Right renal cortex interstitium (tissue), 3 donors: Measurements from ENCODE around the gene KRTAP10-4. TPM values are rescaled to one million over a fixed set of nuclear protein-coding genes. Genes with fewer than 3 reads are reported as not detected.
"Not testable (repeated sequence)": the region's sequence is repeated elsewhere in the genome, so short reads cannot be mapped to it uniquely, and the experiment has no call there.

ENCODE experiments used
- DNase-seq, 3 donors: peaks; one replicate each; pipeline ENCODE4 v3.0.0-alpha.2; 2013; ENCODE audit warnings: low read depth in 3 of 3, low spot score in 2 of 3
- polyA plus RNA-seq, 3 donors: library from polyadenylated mRNA; unstranded; fragments of 120-200 nt; gene quantifications; one replicate each; pipeline ENCODE4 v1.2.1, GENCODE V29; 2013; ENCODE audit not compliant: insufficient read length in 3 of 3

The KRTAP10-4 gene
- polyA plus RNA-seq, 3 donors = not detected

GRCh38 chr21:44596068-44596725, 22.7 kb downstream of the KRTAP10-4 start:
- DNase-seq = no peak

DNA sequence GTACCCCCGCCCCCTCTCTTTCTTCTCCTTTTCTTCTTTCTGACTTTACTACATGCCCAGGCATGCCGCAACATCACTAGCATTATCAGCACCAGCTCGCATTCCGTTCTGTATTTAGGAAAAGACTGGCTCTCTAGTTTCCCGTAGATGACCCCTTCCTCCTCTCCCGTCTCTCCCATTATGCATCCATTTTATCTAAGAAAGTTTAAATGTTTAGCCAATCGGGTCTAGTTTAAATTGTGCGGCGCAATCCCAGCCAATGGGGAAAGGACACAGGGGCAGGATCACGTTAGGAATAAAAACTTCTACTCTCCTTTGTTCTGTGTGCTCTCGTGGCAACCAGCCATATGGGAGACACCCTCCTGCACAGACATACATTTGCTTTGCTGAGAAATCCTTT, 24.5 kb downstream of the KRTAP10-4 start:
- DNase-seq = no peak

DNA sequence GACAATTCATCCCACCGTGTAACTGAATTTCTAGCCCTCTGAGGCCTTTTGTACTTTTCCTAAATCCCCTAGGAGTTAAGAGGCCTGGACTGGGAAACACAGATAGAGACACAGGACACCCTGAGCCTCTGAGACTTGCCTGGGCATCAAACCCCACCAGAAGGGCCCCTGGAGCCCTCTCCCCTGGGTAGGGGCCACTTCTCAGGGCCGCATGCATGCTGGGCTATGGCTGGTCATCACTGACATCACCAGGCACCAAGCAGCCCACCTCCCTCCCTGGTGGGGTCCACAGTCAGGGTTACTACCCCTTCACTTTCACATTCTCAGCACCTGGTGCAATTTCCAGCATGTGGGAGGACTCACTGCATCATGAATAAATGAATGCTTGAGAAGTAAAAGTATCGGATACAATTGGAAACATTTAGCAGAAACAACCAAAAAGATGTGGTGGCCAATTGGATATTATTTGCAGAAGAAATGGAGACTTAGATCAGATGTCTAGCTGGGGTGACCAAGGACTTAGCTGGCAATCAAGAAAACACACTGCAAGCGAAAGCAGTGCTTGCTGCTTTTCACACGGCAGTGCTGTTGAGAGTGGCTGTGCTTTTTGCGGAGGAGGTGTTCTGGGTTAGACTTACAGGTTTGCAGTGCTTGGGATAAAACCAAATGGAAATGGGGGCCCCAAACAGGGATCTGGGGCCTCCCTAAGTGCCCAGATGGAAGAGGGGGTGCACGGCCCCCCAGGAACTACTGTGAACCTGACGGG, 25.9 kb downstream of the KRTAP10-4 start:
- no peak for DNase-seq

DNA sequence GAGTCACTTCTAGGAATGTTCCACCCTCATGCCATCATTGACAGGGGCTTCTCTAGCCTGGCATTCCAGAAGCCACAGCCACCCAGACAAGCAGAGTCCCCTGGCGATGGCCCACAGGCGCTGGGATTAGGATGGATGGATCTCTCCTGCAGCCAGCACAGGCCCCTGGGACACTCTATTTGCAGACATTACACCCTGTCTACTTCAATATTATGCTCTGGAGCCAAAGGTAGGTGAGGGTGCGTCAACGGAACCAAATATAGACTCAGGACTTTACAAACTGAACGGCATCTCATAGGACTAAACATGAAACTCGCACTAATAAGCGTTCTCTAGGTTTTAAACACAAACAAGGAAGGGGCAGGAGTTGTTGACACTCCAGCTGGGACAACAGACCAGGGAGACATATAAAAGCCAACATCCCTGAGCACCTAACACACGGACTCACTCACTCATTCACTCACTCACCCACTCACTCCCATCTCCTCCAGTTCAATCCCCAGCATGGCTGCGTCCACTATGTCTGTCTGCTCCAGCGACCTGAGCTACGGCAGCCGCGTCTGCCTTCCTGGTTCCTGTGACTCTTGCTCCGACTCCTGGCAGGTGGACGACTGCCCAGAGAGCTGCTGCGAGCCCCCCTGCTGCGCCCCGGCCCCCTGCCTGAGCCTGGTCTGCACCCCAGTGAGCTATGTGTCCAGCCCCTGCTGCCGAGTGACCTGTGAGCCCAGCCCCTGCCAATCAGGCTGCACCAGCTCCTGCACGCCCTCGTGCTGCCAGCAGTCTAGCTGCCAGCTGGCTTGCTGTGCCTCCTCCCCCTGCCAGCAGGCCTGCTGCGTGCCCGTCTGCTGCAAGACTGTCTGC, 26.8 kb downstream of the KRTAP10-4 start, which contains the start of gene KRTAP10-7:
KRTAP10-7 (plus strand) TSS at position 480 of the 861 bp plus-strand sequence; CDS start at position 505, 25 bp downstream.
- DNase-seq = not testable (repeated sequence)

- not testable (repeated sequence) for DNase-seq
Observed at GRCh38 chr21:44601091-44601490, 27.6 kb downstream of the KRTAP10-4 start.

GRCh38 chr21:44601596-44602462, 28.3 kb downstream of the KRTAP10-4 start:
- no peak for DNase-seq

DNA sequence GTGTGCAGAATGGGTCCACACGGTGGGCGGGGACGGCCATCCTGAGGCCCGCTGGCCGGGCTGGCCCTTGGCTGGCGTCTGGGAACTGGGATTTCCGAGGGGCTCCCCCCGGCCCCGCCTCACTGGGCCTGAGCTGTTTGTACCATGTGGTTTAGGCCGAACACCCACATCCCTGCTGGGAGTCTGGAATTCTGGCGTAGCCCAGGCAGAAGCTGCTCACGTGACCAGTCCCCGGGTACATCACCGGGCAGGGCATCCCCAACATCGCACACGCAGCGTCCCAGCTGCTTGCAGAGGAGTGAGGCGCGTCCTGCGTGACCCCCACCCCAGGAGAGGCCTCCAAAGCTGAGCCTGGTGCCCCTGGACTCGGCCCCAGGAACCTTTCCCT, 28.9 kb downstream of the KRTAP10-4 start:
- DNase-seq = no peak

DNA sequence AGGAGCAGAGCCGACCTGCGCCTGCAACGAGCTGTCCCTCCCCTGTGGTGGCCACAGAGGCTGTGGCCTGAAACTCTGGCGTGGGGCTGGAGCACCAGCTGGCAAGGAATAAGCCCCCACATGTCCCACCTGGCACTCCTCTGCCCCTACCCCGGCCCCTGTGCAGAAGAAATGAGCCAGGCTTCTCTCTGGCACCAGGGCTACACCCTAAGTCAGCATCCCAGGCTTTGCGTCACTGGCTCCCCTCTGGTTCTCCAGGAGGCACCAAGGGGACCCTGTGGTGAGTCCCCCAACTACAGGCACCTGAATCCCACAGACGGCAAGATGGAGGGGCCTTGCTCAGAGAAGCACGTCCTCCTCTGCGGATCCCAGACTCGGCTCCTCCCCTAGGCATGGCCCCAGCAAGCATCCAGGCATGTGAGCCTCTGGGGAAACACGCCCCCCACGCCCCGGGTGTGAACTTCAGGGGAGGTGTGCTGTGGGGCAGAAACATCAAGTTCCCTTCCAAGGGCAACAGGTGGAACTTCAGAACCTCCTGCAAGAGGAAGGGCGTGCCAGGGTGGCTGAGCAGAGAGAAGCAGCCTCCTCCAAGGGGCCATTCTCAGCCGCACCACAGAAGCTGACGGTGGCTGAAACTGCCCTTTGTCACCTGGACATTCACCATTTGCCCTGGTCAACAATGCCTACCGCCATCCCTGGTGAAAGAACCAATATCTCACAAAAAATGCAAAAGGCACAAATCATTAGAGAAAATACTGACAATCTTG, 29.8 kb downstream of the KRTAP10-4 start:
- DNase-seq = no peak

DNA sequence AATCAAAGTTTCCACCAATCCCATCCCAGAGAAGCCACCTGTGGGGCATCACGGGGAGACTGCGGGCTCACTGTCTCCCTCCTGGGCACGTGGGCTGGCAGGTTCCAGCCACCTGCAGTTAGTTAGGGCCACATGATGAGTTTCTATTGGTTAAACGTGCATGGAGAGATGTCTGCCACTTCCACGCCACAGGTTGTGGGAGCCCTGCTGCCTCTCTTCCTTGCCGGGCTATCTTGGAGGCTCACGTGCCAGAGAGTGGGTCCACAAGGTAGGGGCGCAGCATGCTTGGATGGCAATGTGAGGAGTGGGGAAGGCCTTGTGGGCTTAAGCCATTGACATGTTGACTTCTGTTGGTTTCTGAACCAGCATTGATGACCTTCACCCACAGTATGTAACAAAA, 30.4 kb downstream of the KRTAP10-4 start:
- no peak for DNase-seq

GRCh38 chr21:44606495-44606894, 33.0 kb downstream of the KRTAP10-4 start:
- no peak for DNase-seq

- DNase-seq = no peak
Observed at GRCh38 chr21:44609193-44609592, 35.7 kb downstream of the KRTAP10-4 start.

GRCh38 chr21:44610157-44610843, 36.8 kb downstream of the KRTAP10-4 start:
- not testable (repeated sequence) for DNase-seq

- DNase-seq = no peak
Observed at GRCh38 chr21:44611551-44611950, 38.0 kb downstream of the KRTAP10-4 start.

DNA sequence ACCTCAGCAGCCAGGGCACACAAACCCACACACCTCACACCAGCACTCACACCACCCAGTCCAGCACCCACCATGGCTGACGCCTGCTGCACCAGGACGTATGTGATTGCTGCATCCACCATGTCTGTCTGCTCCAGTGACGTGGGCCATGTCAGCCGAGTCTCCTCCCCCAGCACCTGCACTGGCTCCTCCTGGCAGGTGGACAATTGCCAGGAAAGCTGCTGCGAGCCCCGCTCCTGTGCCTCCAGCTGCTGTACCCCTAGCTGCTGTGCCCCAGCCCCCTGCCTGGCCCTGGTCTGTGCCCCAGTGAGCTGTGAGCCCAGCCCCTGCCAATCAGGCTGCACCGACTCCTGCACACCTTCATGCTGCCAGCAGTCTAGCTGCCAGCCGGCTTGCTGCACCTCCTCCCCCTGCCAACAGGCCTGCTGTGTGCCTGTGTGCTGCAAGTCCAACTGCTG, 38.5 kb downstream of the KRTAP10-4 start, which contains the start of gene KRTAP10-8:
KRTAP10-8 (plus strand) TSS at position 51 of the 458 bp plus-strand sequence; CDS start at position 73, 22 bp downstream.
- no peak for DNase-seq

GRCh38 chr21:44612669-44613229, 39.2 kb downstream of the KRTAP10-4 start:
- DNase-seq = no peak

GRCh38 chr21:44613386-44614155, 40.0 kb downstream of the KRTAP10-4 start:
- DNase-seq = no peak

GRCh38 chr21:44614161-44614631, 40.7 kb downstream of the KRTAP10-4 start:
- no peak for DNase-seq
